ENCODE data around the gene DOK6. TPM values are rescaled to one million over a fixed set of nuclear protein-coding genes. Genes with fewer than 3 reads are reported as not detected.

The DOK6 gene
- total RNA-seq, 1 donor from 2014 or later, result not detected

GRCh38 chr18:69777248-69777647 is 376.6 kb downstream of the DOK6 start:
- ATAC-seq (ENCODE audit: low read depth) (no peak), DNase-seq (no peak)
- Mint-ChIP-seq H3K9me3 (no peaks in the 10 kb centered on the region), H3K27ac (no peak overlapping the region), H3K27me3 (no peaks in the 10 kb centered on the region), H3K4me1 (no peaks in the 10 kb centered on the region), H3K4me3 (no peak overlapping the region), H3K36me3 (ENCODE audit: low read depth) (no peaks in the 10 kb centered on the region)
- intact Hi-C loops (cut with micrococcal nuclease), result no loop called here
- POLR2A ChIA-PET, result no interaction called here
- TF ChIP-seq CTCF (IDR thresholded peaks at IDR 0.05), result no peak
- CTCF ChIA-PET, result no interaction called here

- no peaks in the 10 kb centered on the region for H3K27me3 Mint-ChIP-seq
- intact Hi-C loops (cut with micrococcal nuclease), result no loop called here
- no peaks in the 10 kb centered on the region for H3K36me3 Mint-ChIP-seq (ENCODE audit: low read depth)
- H3K9me3 Mint-ChIP-seq, result no peaks in the 10 kb centered on the region
- POLR2A ChIA-PET, result no interaction called here
- H3K27ac Mint-ChIP-seq, result no peak overlapping the region
- ATAC-seq (ENCODE audit: low read depth) (no peak), DNase-seq (no peak)
- no peak overlapping the region for H3K4me3 Mint-ChIP-seq
- no peaks in the 10 kb centered on the region for H3K4me1 Mint-ChIP-seq
- CTCF ChIA-PET, result no interaction called here
- TF ChIP-seq CTCF (IDR thresholded peaks at IDR 0.05), result no peak
Measured at GRCh38 chr18:69778680-69779079, 378.0 kb downstream of the DOK6 start.

- intact Hi-C loops (cut with micrococcal nuclease), result no loop called here
- CTCF ChIA-PET, result no interaction called here
- no peak for ATAC-seq (ENCODE audit: low read depth)
- Mint-ChIP-seq H3K4me1 (no peaks in the 10 kb centered on the region), H3K27ac (no peak overlapping the region), H3K4me3 (no peak overlapping the region), H3K27me3 (no peaks in the 10 kb centered on the region), H3K9me3 (no peaks in the 10 kb centered on the region), H3K36me3 (ENCODE audit: low read depth) (no peaks in the 10 kb centered on the region)
- no peak for TF ChIP-seq CTCF (IDR thresholded peaks at IDR 0.05)
- POLR2A ChIA-PET, result no interaction called here
- DNase-seq, result no peak
Measured at GRCh38 chr18:69780851-69781250, 380.2 kb downstream of the DOK6 start.

- ATAC-seq (ENCODE audit: low read depth) (no peak), DNase-seq (no peak)
- Mint-ChIP-seq H3K36me3 (ENCODE audit: low read depth) (no peaks in the 10 kb centered on the region), H3K27me3 (no peaks in the 10 kb centered on the region), H3K27ac (no peak overlapping the region), H3K9me3 (no peaks in the 10 kb centered on the region), H3K4me3 (no peak overlapping the region), H3K4me1 (no peaks in the 10 kb centered on the region)
- intact Hi-C loops (cut with micrococcal nuclease), result no loop called here
- ChIA-PET CTCF (no interaction called here), POLR2A (no interaction called here)
- TF ChIP-seq CTCF (IDR thresholded peaks at IDR 0.05), result no peak
Measured at GRCh38 chr18:69784815-69785214, 384.1 kb downstream of the DOK6 start.

GRCh38 chr18:69785466-69785865 is 384.8 kb downstream of the DOK6 start:
- DNase-seq (no peak), ATAC-seq (ENCODE audit: low read depth) (no peak)
- no peaks in the 10 kb centered on the region for H3K27me3 Mint-ChIP-seq
- no peaks in the 10 kb centered on the region for H3K36me3 Mint-ChIP-seq (ENCODE audit: low read depth)
- ChIA-PET POLR2A (no interaction called here), CTCF (no interaction called here)
- no peaks in the 10 kb centered on the region for H3K9me3 Mint-ChIP-seq
- intact Hi-C loops (cut with micrococcal nuclease), result no loop called here
- TF ChIP-seq CTCF (IDR thresholded peaks at IDR 0.05), result no peak
- H3K4me3 Mint-ChIP-seq, result no peak overlapping the region
- H3K4me1 Mint-ChIP-seq, result no peaks in the 10 kb centered on the region
- no peak overlapping the region for H3K27ac Mint-ChIP-seq
